ENCODE data around the gene KANSL1. TPM values are rescaled to one million over a fixed set of nuclear protein-coding genes. Genes with fewer than 3 reads are reported as not detected.
"Not testable (repeated sequence)": the region's sequence is repeated elsewhere in the genome, so short reads cannot be mapped to it uniquely, and the experiment has no call there.

The KANSL1 gene
- total RNA-seq, 3 donors from 2014 or later, result 59.5 to 142 (median 111) TPM

GRCh38 chr17:46192189-46192438, 1.1 kb downstream of the KANSL1 start:
- TF ChIP-seq POLR2AphosphoS5 (IDR thresholded peaks at IDR 0.05), result no peak
- no peak for TF ChIP-seq POLR2A (IDR thresholded peaks at IDR 0.05)
- TF ChIP-seq CTCF (IDR thresholded peaks at IDR 0.05), result no peak
- no peak for DNase-seq (ENCODE audit: low spot score in 2 of 2)
- Histone ChIP-seq H3K4me1 (peaks cover 0 to 12% of the 10 kb centered on the region in 2 donors), H3K36me3 (no peaks in the 10 kb centered on the region), H3K4me3 (peak overlapping the region; percentile 97 to 100 (median 98)), H3K9me3 (no peaks in the 10 kb centered on the region), H3K27ac (peak overlapping the region; percentile 100), H3K27me3 (no peaks in the 10 kb centered on the region)
- intact Hi-C loops (cut with DNase I; ENCODE audit: low total_unique reads), result no loop called here

GRCh38 chr17:46191322-46192188, 1.7 kb downstream of the KANSL1 start:
- no peaks in the 10 kb centered on the region for H3K27me3 ChIP-seq
- DNase-seq (ENCODE audit: low spot score in 2 of 2), result no peak
- H3K27ac ChIP-seq, result peak overlapping the region; percentile 100
- no peaks in the 10 kb centered on the region for H3K36me3 ChIP-seq
- intact Hi-C loops (cut with DNase I; ENCODE audit: low total_unique reads), result no loop called here
- TF ChIP-seq CTCF (IDR thresholded peaks at IDR 0.05) (no peak), POLR2AphosphoS5 (IDR thresholded peaks at IDR 0.05) (peak in 1 of 3 donors; percentile 42)
- no peaks in the 10 kb centered on the region for H3K9me3 ChIP-seq
- H3K4me3 ChIP-seq, result peak overlapping the region; percentile 97 to 100 (median 98)
- H3K4me1 ChIP-seq, result peaks cover 0 to 18% of the 10 kb centered on the region in 2 donors

- Histone ChIP-seq H3K4me3 (peak overlapping the region; percentile 97 to 100 (median 98)), H3K9me3 (no peaks in the 10 kb centered on the region), H3K4me1 (peaks cover 0 to 19% of the 10 kb centered on the region in 2 donors), H3K36me3 (no peaks in the 10 kb centered on the region), H3K27me3 (no peaks in the 10 kb centered on the region), H3K27ac (peak overlapping the region; percentile 71 to 100)
- intact Hi-C loops (cut with DNase I; ENCODE audit: low total_unique reads), result no loop called here
- DNase-seq (ENCODE audit: low spot score in 2 of 2), result no peak
- no peak for TF ChIP-seq POLR2AphosphoS5 (IDR thresholded peaks at IDR 0.05)
- TF ChIP-seq POLR2A (IDR thresholded peaks at IDR 0.05), result no peak
- no peak for TF ChIP-seq CTCF (IDR thresholded peaks at IDR 0.05)
These were observed 2.5 kb downstream of the KANSL1 start for GRCh38 chr17:46190763-46191162.

- H3K27ac ChIP-seq; H3K36me3 ChIP-seq; intact Hi-C loops (cut with DNase I; ENCODE audit: low total_unique reads); H3K9me3 ChIP-seq; H3K4me3 ChIP-seq; DNase-seq (ENCODE audit: low spot score in 2 of 2); H3K27me3 ChIP-seq: not testable (repeated sequence)
- H3K4me1 ChIP-seq, result peaks cover 0 to 22% of the 10 kb centered on the region in 2 donors
These were observed 6.4 kb downstream of the KANSL1 start for GRCh38 chr17:46186827-46187235.

- peaks cover 0 to 24% of the 10 kb centered on the region in 2 donors for H3K4me1 ChIP-seq
These were observed 8.5 kb downstream of the KANSL1 start for GRCh38 chr17:46184696-46185095.

GRCh38 chr17:46183383-46183782, 9.8 kb downstream of the KANSL1 start:
- intact Hi-C loops (cut with DNase I; ENCODE audit: low total_unique reads); DNase-seq (ENCODE audit: low spot score in 2 of 2); H3K27ac ChIP-seq; H3K27me3 ChIP-seq; H3K4me3 ChIP-seq; H3K9me3 ChIP-seq; H3K36me3 ChIP-seq: not testable (repeated sequence)
- H3K4me1 ChIP-seq, result peaks cover 0 to 27% of the 10 kb centered on the region in 2 donors

More at GRCh38 chr17:46184696-46185095, 8.5 kb downstream of the KANSL1 start:
- H3K27ac ChIP-seq, result no peak overlapping the region
- intact Hi-C loops (cut with DNase I; ENCODE audit: low total_unique reads), result no loop called here
- H3K36me3 ChIP-seq, result no peaks in the 10 kb centered on the region
- H3K4me3 ChIP-seq, result no peak overlapping the region
- no peaks in the 10 kb centered on the region for H3K27me3 ChIP-seq
- DNase-seq (ENCODE audit: low spot score in 2 of 2), result no peak
- no peak for TF ChIP-seq POLR2A (IDR thresholded peaks at IDR 0.05)
- TF ChIP-seq CTCF (IDR thresholded peaks at IDR 0.05), result no peak
- TF ChIP-seq POLR2AphosphoS5 (IDR thresholded peaks at IDR 0.05), result no peak
- no peaks in the 10 kb centered on the region for H3K9me3 ChIP-seq
